Right cardiac atrium (tissue), 5 donors: ENCODE data around the gene FAM83C. TPM values are rescaled to one million over a fixed set of nuclear protein-coding genes. Genes with fewer than 3 reads are reported as not detected.

ENCODE experiments used
- ATAC-seq, 2 donors: fragments of 200-7000 bp; cut with Tn5 transposase; one replicate each; pipeline versions ENCODE4 v1.8.0 to v1.9.1; 2020; ENCODE audit warnings: moderate library complexity in 2 of 2, mild to moderate bottlenecking in 1 of 2
- DNase-seq, 3 donors: peaks; one replicate each; pipeline ENCODE4 v3.0.0-alpha.2; 2020
- H3K27ac ChIP-seq: one replicate; pipeline ENCODE4 v1.5.1; 2013; ENCODE audit warnings: mild to moderate bottlenecking, low read length, control low read depth, moderate library complexity
- H3K27me3 ChIP-seq: one replicate; pipeline ENCODE4 v1.6.1; 2013; ENCODE audit not compliant: control insufficient read depth, insufficient read depth
- H3K4me1 ChIP-seq: one replicate; pipeline ENCODE4 v1.6.1; 2013; ENCODE audit warnings: low read length; ENCODE audit not compliant: control insufficient read depth, insufficient read depth
- H3K4me3 ChIP-seq: one replicate; pipeline ENCODE4 v1.5.1; 2013; ENCODE audit warnings: low read length, control low read depth
- H3K9me3 ChIP-seq: one replicate; pipeline ENCODE4 v1.6.1; 2013; ENCODE audit warnings: low read length; ENCODE audit not compliant: control insufficient read depth
- WGBS: extraction: QIAGEN DNeasy Blood & Tissue Kit; methylation state at CpG from one replicate; pipeline ENCODE4 v1.1.7; 2013; 5-methylcytosine and 5-hydroxymethylcytosine counted together
- intact Hi-C, 4 donors: fragments of 100-400 bp; cut with DNase I; formaldehyde crosslinking; loops; one replicate each; pipeline versions ENCODE4 v1.11.0 to v1.14.0; 2022 to 2023
- long read RNA-seq, 4 donors: library from polyadenylated mRNA; unstranded; transcript quantifications; one replicate each; pipeline ENCODE4 v2.0.0, GENCODE V29; 2020 to 2021
- polyA plus RNA-seq: library from polyadenylated mRNA; stranded (reverse); fragments of 200-250 nt; gene quantifications from one replicate; pipeline ENCODE4 v1.2.3, GENCODE V29; 2013
- total RNA-seq, 4 donors: library from RNA; stranded (reverse); fragmentation: NEBNext Ultra II Directional; extraction: Animal tissue kit (Norgen Biotek cat#: 25700); gene quantifications; one replicate each; pipeline ENCODE4 v1.2.1, GENCODE V29; 2021
- donor health status: healthy with polysubstance abuse.
- donor health status: DM: no; HTN: yes; CAD: no.
- donor health status: DM: no; HTN: no; CAD: no.
- donor health status: DM: no; HTN: yes; CAD: no; lungs with severe emphysema.
- donor health status: DM: yes; HTN: yes; CAD: no.

The FAM83C gene
- total RNA-seq (not detected), polyA plus RNA-seq (not detected)
- long read RNA-seq, donor 1, result 0 reads
- long read RNA-seq, donor 2, result 0 reads
- long read RNA-seq, donor 3, result 0 reads
- long read RNA-seq, donor 4, result 0 reads

- Histone ChIP-seq H3K4me3 (no peak within 1 kb of the TSS), H3K4me1 (no peaks in the 10 kb centered on the region), H3K27ac (no peak within 1 kb of the TSS), H3K27me3 (no peaks in the 10 kb centered on the region), H3K9me3 (no peaks in the 10 kb centered on the region)
- 81% methylated on average over 40 of the region's 40 CpGs for WGBS
- intact Hi-C loops, result no loop called here
- DNase-seq (no peak), ATAC-seq (no peak)
Measured at GRCh38 chr20:35291654-35292503, at the start of gene FAM83C. FAM83C (minus strand) TSS chr20:35292425; CDS start chr20:35292304, 121 bp downstream.

GRCh38 chr20:35341366-35342028 is 49.3 kb upstream of the FAM83C start:
- intact Hi-C loops, result no loop called here
- DNase-seq (no peak), ATAC-seq (no peak)
- WGBS, result 72% methylated on average over 4 of the region's 4 CpGs
- Histone ChIP-seq H3K9me3 (no peaks in the 10 kb centered on the region), H3K27me3 (no peaks in the 10 kb centered on the region), H3K27ac (no peak overlapping the region), H3K4me1 (peaks cover 5% of the 10 kb centered on the region), H3K4me3 (no peak overlapping the region)

DNA sequence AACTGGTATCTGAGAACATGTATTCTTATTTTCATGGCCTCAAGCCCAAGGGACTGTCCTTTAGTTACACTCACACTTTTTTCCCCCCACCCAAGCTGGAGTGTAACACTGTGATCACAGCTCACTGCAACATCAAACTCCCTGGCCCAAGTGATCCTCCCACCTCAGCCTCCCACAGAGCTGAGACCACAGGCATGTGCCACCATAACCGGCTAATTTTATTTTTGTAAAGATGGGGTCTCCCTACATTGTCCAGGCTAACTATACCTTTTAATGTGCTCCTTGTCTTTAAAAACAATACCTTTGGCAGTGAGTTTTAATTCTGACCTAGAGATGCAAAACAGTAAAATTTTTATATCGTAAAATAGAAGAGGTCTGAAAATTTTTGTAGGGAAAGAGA is 48.2 kb upstream of the FAM83C start:
- Histone ChIP-seq H3K27me3 (no peaks in the 10 kb centered on the region), H3K27ac (no peak overlapping the region), H3K9me3 (no peaks in the 10 kb centered on the region), H3K4me1 (peaks cover 5% of the 10 kb centered on the region), H3K4me3 (no peak overlapping the region)
- DNase-seq, result no peak
- 95% methylated on average over 2 of the region's 2 CpGs for WGBS
- intact Hi-C loops, result no loop called here
- no peak for ATAC-seq

DNA sequence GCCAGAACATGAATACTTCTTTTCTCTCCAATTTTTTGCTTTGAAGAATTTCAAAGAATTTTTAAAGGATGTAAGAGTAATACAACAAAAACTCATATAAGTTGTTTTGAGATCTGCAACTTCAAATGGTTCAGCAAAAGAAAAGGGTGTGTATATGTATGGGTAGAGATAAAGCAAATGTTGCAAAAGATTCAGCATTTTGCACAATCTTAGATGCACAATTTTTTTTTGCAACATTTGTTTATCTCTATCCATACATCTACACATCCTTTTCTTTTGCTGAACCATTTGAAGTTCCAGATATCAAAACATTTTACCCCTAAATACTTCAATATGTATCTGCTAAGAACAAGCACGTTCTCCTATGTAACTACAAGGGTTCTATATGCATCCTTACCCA is 47.4 kb upstream of the FAM83C start:
- Histone ChIP-seq H3K27me3 (no peaks in the 10 kb centered on the region), H3K4me1 (peaks cover 4% of the 10 kb centered on the region), H3K9me3 (no peaks in the 10 kb centered on the region), H3K27ac (no peak overlapping the region), H3K4me3 (no peak overlapping the region)
- intact Hi-C loops, result no loop called here
- ATAC-seq (no peak), DNase-seq (no peak)
- 94% methylated on average over 1 of the region's 1 CpG for WGBS

DNA sequence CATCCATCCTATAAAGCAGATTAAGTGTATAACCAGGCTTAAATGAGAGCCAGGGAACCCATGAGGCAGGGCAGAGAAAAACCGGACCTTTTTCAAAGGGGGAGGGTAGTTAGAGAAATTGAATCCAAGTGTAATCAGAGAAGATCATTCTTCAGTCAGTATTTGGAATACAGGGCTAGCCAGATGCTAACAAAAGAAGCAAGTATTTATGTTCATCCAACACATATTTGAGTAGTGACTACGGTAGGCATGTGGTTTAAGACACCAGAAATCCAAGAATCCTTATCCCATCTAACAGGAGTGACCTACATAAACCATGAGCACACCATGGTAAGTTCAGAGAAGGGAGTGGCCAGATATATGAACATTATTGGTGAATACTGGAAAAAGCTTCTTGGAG is 46.8 kb upstream of the FAM83C start:
- H3K27ac ChIP-seq, result no peak overlapping the region
- 78% methylated on average over 2 of the region's 2 CpGs for WGBS
- ATAC-seq, result no peak

GRCh38 chr20:35334311-35335101 is 42.3 kb upstream of the FAM83C start:
- intact Hi-C loops, result no loop called here
- no peak for DNase-seq
- H3K27me3 ChIP-seq, result no peaks in the 10 kb centered on the region
- no peaks in the 10 kb centered on the region for H3K9me3 ChIP-seq
- peak; percentile 69 to 78 for ATAC-seq
- no peak overlapping the region for H3K27ac ChIP-seq
- no peaks in the 10 kb centered on the region for H3K4me1 ChIP-seq
- 56% methylated on average over 5 of the region's 5 CpGs for WGBS
- no peak overlapping the region for H3K4me3 ChIP-seq

More for the DNA sequence above, 46.8 kb upstream of the FAM83C start:
- Histone ChIP-seq H3K4me3 (no peak overlapping the region), H3K27me3 (no peaks in the 10 kb centered on the region), H3K9me3 (no peaks in the 10 kb centered on the region), H3K4me1 (no peaks in the 10 kb centered on the region)
- no peak for DNase-seq
- intact Hi-C loops, result no loop called here

DNA sequence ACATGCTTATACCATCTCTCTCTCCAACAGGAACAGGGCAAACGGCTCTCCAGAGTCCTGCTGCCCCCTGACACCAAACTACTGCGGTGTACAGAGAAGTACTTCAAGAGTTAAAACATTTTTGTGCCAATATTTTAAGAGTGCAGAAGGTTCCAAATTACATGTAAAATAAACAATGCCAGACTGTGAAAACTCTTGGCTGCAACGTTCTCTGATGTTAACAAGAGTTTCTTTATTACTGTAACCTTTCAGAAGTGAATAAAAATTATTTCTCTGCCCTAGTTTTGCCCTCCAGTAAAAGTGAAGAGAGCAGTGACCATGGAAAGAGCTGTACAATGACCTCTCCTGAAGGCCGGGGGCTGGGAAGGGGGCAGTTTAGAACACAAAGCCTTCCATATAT is 41.4 kb upstream of the FAM83C start:
- H3K4me3 ChIP-seq, result no peak overlapping the region
- H3K4me1 ChIP-seq, result no peaks in the 10 kb centered on the region
- no peak overlapping the region for H3K27ac ChIP-seq
- ATAC-seq (peak; percentile 30 to 37), DNase-seq (no peak)
- no peaks in the 10 kb centered on the region for H3K9me3 ChIP-seq
- WGBS, result 54% methylated on average over 4 of the region's 4 CpGs
- intact Hi-C loops, result no loop called here
- no peaks in the 10 kb centered on the region for H3K27me3 ChIP-seq

DNA sequence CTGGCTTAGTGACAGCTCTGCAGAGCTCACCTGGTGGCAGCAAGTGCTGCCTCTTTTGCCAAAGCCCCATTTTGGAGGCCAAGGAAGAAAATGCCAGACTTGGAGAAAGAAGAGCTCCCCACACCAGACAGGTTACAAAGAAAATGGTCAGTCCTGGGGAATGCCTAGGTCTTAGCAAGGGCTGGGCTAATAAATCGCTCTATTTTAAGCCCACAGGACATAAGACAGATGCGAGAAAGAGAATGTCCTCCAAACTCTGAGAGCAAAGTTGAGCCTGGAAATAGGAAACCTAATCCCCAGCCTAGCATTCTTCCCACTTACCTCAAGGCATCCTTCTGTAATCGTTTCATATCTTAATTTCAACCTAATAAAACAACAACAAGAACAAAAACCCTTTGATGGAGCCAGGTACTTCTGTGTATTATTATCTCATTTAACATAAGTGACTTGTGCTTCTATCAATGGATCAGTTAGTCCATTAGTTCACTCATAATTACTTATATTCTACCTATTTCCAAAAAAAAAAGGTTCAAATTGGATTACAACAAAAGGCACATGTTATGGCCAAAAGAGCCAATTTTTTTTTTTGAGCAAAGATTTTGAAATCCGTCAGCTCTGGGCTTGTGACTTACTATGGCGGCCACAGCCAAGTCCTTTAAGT is 40.4 kb upstream of the FAM83C start:
- ATAC-seq, result no peak
- WGBS, result 86% methylated on average over 5 of the region's 5 CpGs
- DNase-seq, result no peak

DNA sequence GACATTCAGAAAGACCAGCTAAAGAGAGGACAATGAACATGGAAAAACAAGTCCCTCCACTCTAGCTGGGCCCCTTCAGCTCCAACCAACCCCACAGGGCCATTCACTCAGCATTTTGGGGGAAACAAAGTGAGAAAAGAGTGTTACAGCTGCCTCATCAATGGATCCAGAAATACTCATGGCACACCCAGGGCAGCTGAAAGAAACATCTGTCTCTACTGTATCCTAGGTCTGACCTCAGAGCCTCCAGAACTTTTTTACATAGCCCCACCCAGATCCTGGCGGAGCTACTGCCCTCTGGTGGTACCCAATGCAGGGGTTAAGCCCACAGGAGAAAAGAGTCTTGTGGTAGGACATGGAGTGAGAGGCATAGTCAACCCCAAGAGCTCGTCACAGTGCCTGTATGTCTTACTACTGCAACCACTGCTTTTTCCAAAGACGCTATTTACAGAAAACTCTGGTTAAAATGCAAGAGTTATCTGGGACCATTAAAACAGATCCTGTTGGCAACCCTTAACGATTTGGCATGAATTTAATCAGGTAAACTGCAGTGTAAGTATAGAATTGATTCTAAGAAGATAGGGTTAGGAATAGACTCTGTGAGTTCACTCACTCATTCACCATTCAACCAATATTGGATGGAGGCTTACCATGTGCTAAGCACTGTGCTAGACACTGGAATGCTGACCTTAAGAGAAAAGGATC is 37.4 kb upstream of the FAM83C start:
- H3K4me1 ChIP-seq, result no peaks in the 10 kb centered on the region
- intact Hi-C loops, result no loop called here
- no peak for DNase-seq
- 86% methylated on average over 4 of the region's 4 CpGs for WGBS
- ATAC-seq, result no peak
- no peaks in the 10 kb centered on the region for H3K9me3 ChIP-seq
- no peak overlapping the region for H3K4me3 ChIP-seq
- no peak overlapping the region for H3K27ac ChIP-seq
- H3K27me3 ChIP-seq, result no peaks in the 10 kb centered on the region

More for the DNA sequence above, 40.4 kb upstream of the FAM83C start:
- intact Hi-C loops, result no loop called here
- Histone ChIP-seq H3K27me3 (no peaks in the 10 kb centered on the region), H3K27ac (no peak overlapping the region), H3K4me1 (no peaks in the 10 kb centered on the region), H3K9me3 (no peaks in the 10 kb centered on the region), H3K4me3 (no peak overlapping the region)

- intact Hi-C loops, result no loop called here
- Histone ChIP-seq H3K27ac (no peak overlapping the region), H3K27me3 (no peaks in the 10 kb centered on the region), H3K4me1 (no peaks in the 10 kb centered on the region), H3K9me3 (no peaks in the 10 kb centered on the region), H3K4me3 (no peak overlapping the region)
- ATAC-seq, result no peak
- 72% methylated on average over 4 of the region's 4 CpGs for WGBS
- no peak for DNase-seq
Measured at GRCh38 chr20:35328689-35329088, 36.5 kb upstream of the FAM83C start.
